Measurements from ENCODE around the gene OR8D2. TPM values are rescaled to one million over a fixed set of nuclear protein-coding genes. Genes with fewer than 3 reads are reported as not detected.

The OR8D2 gene
- total RNA-seq, 1 donor from 2014 or later = not detected

- no peaks in the 10 kb centered on the region for H3K4me1 Mint-ChIP-seq (ENCODE audit: low read depth)
These were observed 8.3 kb downstream of the OR8D2 start for GRCh38 chr11:124311670-124312069.

GRCh38 chr11:124311269-124311668, 8.7 kb downstream of the OR8D2 start:
- H3K27me3 Mint-ChIP-seq (ENCODE audit: insufficient read depth) = peaks cover 3% of the 10 kb centered on the region
- no peak overlapping the region for H3K27ac Mint-ChIP-seq
- no peak overlapping the region for H3K4me3 Mint-ChIP-seq
- H3K36me3 Mint-ChIP-seq (ENCODE audit: low read depth) = no peaks in the 10 kb centered on the region
- no peak for DNase-seq (ENCODE audit: low spot score)
- H3K9me3 Mint-ChIP-seq = no peaks in the 10 kb centered on the region
- intact Hi-C loops (cut with micrococcal nuclease) = no loop called here
- H3K4me1 Mint-ChIP-seq (ENCODE audit: low read depth) = no peaks in the 10 kb centered on the region

More at GRCh38 chr11:124311670-124312069, 8.3 kb downstream of the OR8D2 start:
- intact Hi-C loops (cut with micrococcal nuclease) = no loop called here
- no peak for DNase-seq (ENCODE audit: low spot score)
- Mint-ChIP-seq H3K27ac (no peak overlapping the region), H3K4me3 (no peak overlapping the region), H3K36me3 (ENCODE audit: low read depth) (no peaks in the 10 kb centered on the region), H3K9me3 (no peaks in the 10 kb centered on the region), H3K27me3 (ENCODE audit: insufficient read depth) (peaks cover 3% of the 10 kb centered on the region)

- DNase-seq (ENCODE audit: low spot score) = no peak
- Mint-ChIP-seq H3K36me3 (ENCODE audit: low read depth) (no peaks in the 10 kb centered on the region), H3K27ac (no peak overlapping the region), H3K4me1 (ENCODE audit: low read depth) (no peaks in the 10 kb centered on the region), H3K4me3 (no peak overlapping the region), H3K27me3 (ENCODE audit: insufficient read depth) (peaks cover 3% of the 10 kb centered on the region), H3K9me3 (no peaks in the 10 kb centered on the region)
- intact Hi-C loops (cut with micrococcal nuclease) = no loop called here
These were observed 9.3 kb downstream of the OR8D2 start for GRCh38 chr11:124310721-124311120.

- Mint-ChIP-seq H3K27ac (no peak overlapping the region), H3K36me3 (ENCODE audit: low read depth) (no peaks in the 10 kb centered on the region), H3K9me3 (no peaks in the 10 kb centered on the region), H3K27me3 (ENCODE audit: insufficient read depth) (peaks cover 4% of the 10 kb centered on the region), H3K4me1 (ENCODE audit: low read depth) (no peaks in the 10 kb centered on the region), H3K4me3 (no peak overlapping the region)
- no peak for DNase-seq (ENCODE audit: low spot score)
- intact Hi-C loops (cut with micrococcal nuclease) = no loop called here
These were observed 12.9 kb downstream of the OR8D2 start for GRCh38 chr11:124307093-124307492.

GRCh38 chr11:124302347-124303125, 17.5 kb downstream of the OR8D2 start:
- Mint-ChIP-seq H3K27ac (no peak overlapping the region), H3K27me3 (ENCODE audit: insufficient read depth) (peaks cover 2% of the 10 kb centered on the region), H3K36me3 (ENCODE audit: low read depth) (no peaks in the 10 kb centered on the region), H3K4me3 (no peak overlapping the region), H3K9me3 (no peaks in the 10 kb centered on the region), H3K4me1 (ENCODE audit: low read depth) (no peaks in the 10 kb centered on the region)
- intact Hi-C loops (cut with micrococcal nuclease) = no loop called here
- DNase-seq (ENCODE audit: low spot score) = no peak

GRCh38 chr11:124301548-124301947, 18.4 kb downstream of the OR8D2 start:
- Mint-ChIP-seq H3K4me3 (no peak overlapping the region), H3K27ac (no peak overlapping the region), H3K27me3 (ENCODE audit: insufficient read depth) (peaks cover 2% of the 10 kb centered on the region), H3K9me3 (no peaks in the 10 kb centered on the region), H3K36me3 (ENCODE audit: low read depth) (no peaks in the 10 kb centered on the region), H3K4me1 (ENCODE audit: low read depth) (no peaks in the 10 kb centered on the region)
- intact Hi-C loops (cut with micrococcal nuclease) = no loop called here
- no peak for DNase-seq (ENCODE audit: low spot score)

- no peak overlapping the region for H3K27ac Mint-ChIP-seq
- H3K4me3 Mint-ChIP-seq = no peak overlapping the region
- no peaks in the 10 kb centered on the region for H3K4me1 Mint-ChIP-seq (ENCODE audit: low read depth)
- peaks cover under 1% of the 10 kb centered on the region for H3K27me3 Mint-ChIP-seq (ENCODE audit: insufficient read depth)
- H3K36me3 Mint-ChIP-seq (ENCODE audit: low read depth) = no peaks in the 10 kb centered on the region
- intact Hi-C loops (cut with micrococcal nuclease) = no loop called here
- H3K9me3 Mint-ChIP-seq = no peaks in the 10 kb centered on the region
- no peak for DNase-seq (ENCODE audit: low spot score)
These were observed 22.1 kb downstream of the OR8D2 start for GRCh38 chr11:124297921-124298320.

- intact Hi-C loops (cut with micrococcal nuclease) = no loop called here
- no peaks in the 10 kb centered on the region for H3K36me3 Mint-ChIP-seq (ENCODE audit: low read depth)
- H3K27me3 Mint-ChIP-seq (ENCODE audit: insufficient read depth) = no peaks in the 10 kb centered on the region
- H3K9me3 Mint-ChIP-seq = no peaks in the 10 kb centered on the region
- no peak overlapping the region for H3K4me3 Mint-ChIP-seq
- no peak for DNase-seq (ENCODE audit: low spot score)
- no peak overlapping the region for H3K27ac Mint-ChIP-seq
- no peaks in the 10 kb centered on the region for H3K4me1 Mint-ChIP-seq (ENCODE audit: low read depth)
These were observed 24.0 kb downstream of the OR8D2 start for GRCh38 chr11:124296016-124296415.

- no peak for DNase-seq (ENCODE audit: low spot score)
- no peaks in the 10 kb centered on the region for H3K36me3 Mint-ChIP-seq (ENCODE audit: low read depth)
- no peaks in the 10 kb centered on the region for H3K27me3 Mint-ChIP-seq (ENCODE audit: insufficient read depth)
- no peak overlapping the region for H3K4me3 Mint-ChIP-seq
- intact Hi-C loops (cut with micrococcal nuclease) = no loop called here
- H3K27ac Mint-ChIP-seq = no peak overlapping the region
- no peaks in the 10 kb centered on the region for H3K4me1 Mint-ChIP-seq (ENCODE audit: low read depth)
- H3K9me3 Mint-ChIP-seq = no peaks in the 10 kb centered on the region
These were observed 25.3 kb downstream of the OR8D2 start for GRCh38 chr11:124294687-124295086.

GRCh38 chr11:124285610-124286344, 34.2 kb downstream of the OR8D2 start:
- H3K27me3 Mint-ChIP-seq (ENCODE audit: insufficient read depth) = no peaks in the 10 kb centered on the region
- DNase-seq (ENCODE audit: low spot score) = no peak
- no peak overlapping the region for H3K4me3 Mint-ChIP-seq
- no peaks in the 10 kb centered on the region for H3K36me3 Mint-ChIP-seq (ENCODE audit: low read depth)
- intact Hi-C loops (cut with micrococcal nuclease) = no loop called here
- H3K9me3 Mint-ChIP-seq = peaks cover 3% of the 10 kb centered on the region
- H3K27ac Mint-ChIP-seq = no peak overlapping the region
- H3K4me1 Mint-ChIP-seq (ENCODE audit: low read depth) = no peaks in the 10 kb centered on the region

GRCh38 chr11:124278261-124278660, 41.7 kb downstream of the OR8D2 start:
- Mint-ChIP-seq H3K4me3 (no peak overlapping the region), H3K27ac (no peak overlapping the region), H3K27me3 (ENCODE audit: insufficient read depth) (no peaks in the 10 kb centered on the region), H3K4me1 (ENCODE audit: low read depth) (peaks cover 8% of the 10 kb centered on the region), H3K9me3 (no peaks in the 10 kb centered on the region), H3K36me3 (ENCODE audit: low read depth) (no peaks in the 10 kb centered on the region)
- intact Hi-C loops (cut with micrococcal nuclease) = no loop called here
- DNase-seq (ENCODE audit: low spot score) = no peak

- no peak for DNase-seq (ENCODE audit: low spot score)
- no peaks in the 10 kb centered on the region for H3K36me3 Mint-ChIP-seq (ENCODE audit: low read depth)
- H3K9me3 Mint-ChIP-seq = no peaks in the 10 kb centered on the region
- no peaks in the 10 kb centered on the region for H3K27me3 Mint-ChIP-seq (ENCODE audit: insufficient read depth)
- peaks cover 8% of the 10 kb centered on the region for H3K4me1 Mint-ChIP-seq (ENCODE audit: low read depth)
- intact Hi-C loops (cut with micrococcal nuclease) = no loop called here
- no peak overlapping the region for H3K4me3 Mint-ChIP-seq
- H3K27ac Mint-ChIP-seq = no peak overlapping the region
These were observed 42.2 kb downstream of the OR8D2 start for GRCh38 chr11:124277804-124278203.

- Mint-ChIP-seq H3K36me3 (ENCODE audit: low read depth) (no peaks in the 10 kb centered on the region), H3K9me3 (no peaks in the 10 kb centered on the region), H3K27ac (no peak overlapping the region), H3K27me3 (ENCODE audit: insufficient read depth) (no peaks in the 10 kb centered on the region), H3K4me1 (ENCODE audit: low read depth) (peaks cover 8% of the 10 kb centered on the region), H3K4me3 (no peak overlapping the region)
- intact Hi-C loops (cut with micrococcal nuclease) = no loop called here
- DNase-seq (ENCODE audit: low spot score) = no peak
These were observed 42.8 kb downstream of the OR8D2 start for GRCh38 chr11:124277207-124277606.
